GM12891 (cell line): Measurements from ENCODE around the gene PHOSPHO1. TPM values are rescaled to one million over a fixed set of nuclear protein-coding genes. Genes with fewer than 3 reads are reported as not detected.
"Not testable (repeated sequence)": the region's sequence is repeated elsewhere in the genome, so short reads cannot be mapped to it uniquely, and the experiment has no call there.

Experiments
- DNase-seq: peaks from one replicate; pipeline ENCODE4 v3.0.0; 2011; ENCODE audit warnings: low spot score; ENCODE audit not compliant: insufficient read length
- FAIRE-seq: peaks from 2 replicates; lab custom pipeline; 2011; peaks lifted over from hg19 to GRCh38; lab: Jason Lieb, UNC
- PAX5 ChIP-seq: IDR thresholded peaks from 2 replicates; pipeline ENCODE4 v1.6.1; 2011; ENCODE audit warnings: low read length, moderate library complexity, mild to moderate bottlenecking; ENCODE audit not compliant: insufficient read depth, severe bottlenecking
- POLR2A ChIP-seq: IDR thresholded peaks from 2 replicates; pipeline ENCODE4 v1.6.1; 2011; ENCODE audit warnings: low read depth, low read length, control low read depth
- POLR2AphosphoS5 ChIP-seq: IDR thresholded peaks from 2 replicates; pipeline ENCODE4 v1.6.1; 2011; ENCODE audit warnings: low read depth, low read length, control low read depth
- POU2F2 ChIP-seq: IDR thresholded peaks from 2 replicates; pipeline ENCODE4 v1.6.1; 2011; ENCODE audit warnings: low read depth, mild to moderate bottlenecking, control low read depth, low read length, moderate library complexity
- SPI1 ChIP-seq: IDR thresholded peaks from 2 replicates; pipeline ENCODE4 v1.6.1; 2011; ENCODE audit warnings: low read depth, low read length, control low read depth
- TAF1 ChIP-seq: IDR thresholded peaks from 2 replicates; pipeline ENCODE4 v1.6.1; 2011; ENCODE audit warnings: low read depth, low read length, control low read depth
- polyA plus RNA-seq: library from polyadenylated mRNA; unstranded; fragments of >200 nt; gene quantifications from one replicate; pipeline ENCODE4 v1.2.1, GENCODE V29; 2012; ENCODE audit warnings: low read depth, missing spikeins, inconsistent platforms; ENCODE audit not compliant: missing spikeins

The PHOSPHO1 gene
- 1.0 TPM for polyA plus RNA-seq

GRCh38 chr17:49230636-49231562 lies at the start of gene PHOSPHO1:
PHOSPHO1 (minus strand) TSS chr17:49230787; CDS start chr17:49226691, 4,096 bp downstream.
- DNase-seq = peak; percentile 87
- peak; percentile 94 for FAIRE-seq

GRCh38 chr17:49280061-49280460 lies 49.5 kb upstream of the PHOSPHO1 start:
- DNase-seq (no peak), FAIRE-seq (no peak)
- no peak for TF ChIP-seq TAF1
- no peak for TF ChIP-seq POU2F2
- TF ChIP-seq SPI1 = no peak
- no peak for TF ChIP-seq POLR2A
- TF ChIP-seq POLR2AphosphoS5 = no peak
- TF ChIP-seq PAX5 = no peak

More at GRCh38 chr17:49230636-49231562, at the start of gene PHOSPHO1:
- TF ChIP-seq POLR2A (peak; percentile 49; the same call in 1 of the 2 replicates), POU2F2 (peak; percentile 15; the same call in 1 of the 2 replicates), SPI1 (peak; percentile 71), TAF1 (no peak)

- FAIRE-seq, DNase-seq: not testable (repeated sequence)
Measured at GRCh38 chr17:49279263-49280015, 48.9 kb upstream of the PHOSPHO1 start.

DNA sequence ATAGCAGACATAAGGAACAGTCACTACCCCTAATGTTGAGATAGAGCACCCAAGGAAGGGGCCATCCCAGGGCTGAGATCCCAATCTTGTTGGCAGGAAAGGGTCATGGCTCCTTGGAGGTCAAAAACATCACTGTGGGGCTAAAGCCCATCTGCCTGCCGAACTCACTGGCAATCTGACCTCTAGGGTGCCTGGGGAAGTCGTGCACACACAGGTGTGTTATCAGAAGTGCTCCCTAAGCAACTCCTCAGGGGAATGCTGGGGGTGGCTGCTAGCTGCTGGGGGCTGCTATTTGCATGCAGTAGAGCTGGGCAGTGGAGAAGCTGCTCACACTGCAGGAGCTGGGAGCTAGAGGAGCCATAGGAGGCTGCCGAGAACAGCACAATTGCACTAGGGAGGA lies 47.5 kb upstream of the PHOSPHO1 start:
- DNase-seq (no peak), FAIRE-seq (no peak)
- TF ChIP-seq POLR2A = no peak

GRCh38 chr17:49277638-49278037 lies 47.1 kb upstream of the PHOSPHO1 start:
- no peak for FAIRE-seq

GRCh38 chr17:49275981-49276380 lies 45.4 kb upstream of the PHOSPHO1 start:
- DNase-seq, FAIRE-seq: not testable (repeated sequence)

More at GRCh38 chr17:49277638-49278037, 47.1 kb upstream of the PHOSPHO1 start:
- no peak for TF ChIP-seq POLR2A
- TF ChIP-seq POU2F2 = no peak
- TF ChIP-seq POLR2AphosphoS5 = no peak
- no peak for TF ChIP-seq TAF1
- no peak for TF ChIP-seq PAX5
- no peak for TF ChIP-seq SPI1
- DNase-seq = no peak

DNA sequence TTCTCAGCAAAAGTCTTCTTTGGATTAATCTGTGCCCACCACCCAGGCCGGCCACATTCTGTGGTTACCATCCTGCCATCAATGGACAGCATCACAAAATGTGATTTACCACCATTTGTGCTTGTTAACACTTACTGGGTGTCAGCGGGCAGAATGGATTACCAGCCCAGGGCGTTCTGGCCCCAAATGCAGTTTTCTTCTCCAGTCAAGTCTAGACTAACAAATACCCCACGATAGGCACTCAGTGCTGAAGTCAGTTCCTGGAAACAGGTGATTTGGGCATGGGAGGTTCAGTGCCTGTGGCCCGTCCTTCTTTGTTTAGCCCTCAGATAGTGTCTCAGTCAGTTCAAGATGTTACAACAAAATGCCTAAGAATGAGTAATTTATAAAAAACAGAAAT lies 38.8 kb upstream of the PHOSPHO1 start:
- no peak for TF ChIP-seq POU2F2
- TF ChIP-seq TAF1 = no peak
- no peak for TF ChIP-seq SPI1
- no peak for TF ChIP-seq POLR2AphosphoS5
- TF ChIP-seq PAX5 = no peak
- no peak for TF ChIP-seq POLR2A
- DNase-seq (no peak), FAIRE-seq (no peak)

GRCh38 chr17:49267912-49268311 lies 37.3 kb upstream of the PHOSPHO1 start:
- TF ChIP-seq TAF1 = no peak
- TF ChIP-seq SPI1 = no peak
- TF ChIP-seq PAX5 = no peak
- no peak for TF ChIP-seq POLR2A
- TF ChIP-seq POLR2AphosphoS5 = no peak
- TF ChIP-seq POU2F2 = no peak
- DNase-seq (no peak), FAIRE-seq (no peak)

DNA sequence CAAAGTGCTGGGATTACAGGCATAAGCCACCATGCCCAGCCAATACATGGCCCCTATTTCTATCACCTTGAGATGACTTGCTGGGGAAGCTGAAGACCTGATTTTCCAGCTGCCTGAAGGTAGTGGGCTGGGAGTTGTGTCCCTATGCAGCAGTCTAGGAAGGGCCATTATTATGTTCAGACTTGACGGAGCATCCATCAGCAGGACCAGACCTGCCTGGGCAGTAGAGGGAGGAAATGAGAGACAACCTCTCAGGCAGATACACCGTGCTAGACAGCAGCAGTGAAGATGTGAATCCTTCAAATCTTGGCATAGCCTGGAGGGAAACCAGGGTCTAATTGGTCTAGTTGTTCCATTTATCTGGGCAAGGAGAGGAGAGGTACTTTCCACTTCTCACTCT lies 35.6 kb upstream of the PHOSPHO1 start:
- DNase-seq = no peak
- FAIRE-seq = no peak
- TF ChIP-seq POLR2AphosphoS5 (no peak), POU2F2 (no peak), TAF1 (no peak), POLR2A (no peak), PAX5 (no peak), SPI1 (no peak)

GRCh38 chr17:49261540-49261939 lies 31.0 kb upstream of the PHOSPHO1 start:
- not testable (repeated sequence) for FAIRE-seq, DNase-seq
